NCI-H1436 treated with DMSO at 0.1 percent for 48 hours (cell line): ENCODE results near the gene ADGRG6.

ENCODE experiments used
- DNase-seq: peaks from one replicate; lab custom pipeline; 2025; lab: John Stamatoyannopoulos, UW

The ADGRG6 gene

GRCh38 chr6:142376800-142377496, 75.1 kb downstream of the ADGRG6 start:
- peak; percentile 14 for DNase-seq

GRCh38 chr6:142377497-142377848, 75.7 kb downstream of the ADGRG6 start:
- DNase-seq: no peak

GRCh38 chr6:142378138-142378875, 76.5 kb downstream of the ADGRG6 start:
- peak; percentile 28 for DNase-seq

- no peak for DNase-seq
Observed at GRCh38 chr6:142380626-142381025, 78.8 kb downstream of the ADGRG6 start.

GRCh38 chr6:142381181-142381580, 79.4 kb downstream of the ADGRG6 start:
- no peak for DNase-seq

GRCh38 chr6:142381845-142382378, 80.1 kb downstream of the ADGRG6 start:
- DNase-seq: no peak

GRCh38 chr6:142384519-142385254, 82.9 kb downstream of the ADGRG6 start:
- DNase-seq: no peak

GRCh38 chr6:142385352-142385751, 83.5 kb downstream of the ADGRG6 start:
- no peak for DNase-seq

GRCh38 chr6:142386657-142387056, 84.8 kb downstream of the ADGRG6 start:
- DNase-seq: no peak

GRCh38 chr6:142387997-142388815, 86.4 kb downstream of the ADGRG6 start:
- peak; percentile 14 for DNase-seq

GRCh38 chr6:142395266-142395665, 93.5 kb downstream of the ADGRG6 start:
- no peak for DNase-seq

GRCh38 chr6:142395768-142396231, 94.0 kb downstream of the ADGRG6 start:
- DNase-seq: no peak

- no peak for DNase-seq
Observed at GRCh38 chr6:142398353-142398752, 96.5 kb downstream of the ADGRG6 start.

- no peak for DNase-seq
Observed at GRCh38 chr6:142399739-142400138, 97.9 kb downstream of the ADGRG6 start.

- DNase-seq: no peak
Observed at GRCh38 chr6:142400495-142400894, 98.7 kb downstream of the ADGRG6 start.

GRCh38 chr6:142401838-142402237, 100.0 kb downstream of the ADGRG6 start:
- no peak for DNase-seq

- no peak for DNase-seq
Observed at GRCh38 chr6:142404751-142405150, 102.9 kb downstream of the ADGRG6 start.

GRCh38 chr6:142406131-142406530, 104.3 kb downstream of the ADGRG6 start:
- DNase-seq: no peak

GRCh38 chr6:142407685-142408273, 106.0 kb downstream of the ADGRG6 start:
- DNase-seq: no peak

GRCh38 chr6:142408409-142408808, 106.6 kb downstream of the ADGRG6 start:
- DNase-seq: no peak

- no peak for DNase-seq
Observed at GRCh38 chr6:142409794-142410193, 108.0 kb downstream of the ADGRG6 start.
